Suprapubic skin (tissue), 3 donors: Measurements from ENCODE around the gene C1orf122.

ENCODE experiments used
- EP300 ChIP-seq: sonication (generic); formaldehyde crosslinking; IDR thresholded peaks from one replicate; pipeline ENCODE4 v1.6.1; 2017; ENCODE audit warnings: antibody characterized with exemption
- POLR2A ChIP-seq, 2 donors: fragments of 450-650 bp; IDR thresholded peaks; one replicate each; pipeline ENCODE4 v1.6.1; 2017; ENCODE audit warnings: antibody characterized with exemption in 2 of 2, mild to moderate bottlenecking in 2 of 2, moderate library complexity in 2 of 2
- TF ChIP-seq, protein P1 (sequence below), 2 donors: fragments of 200-600 bp in 1 of 2; fragments of 450-650 bp in 1 of 2; sonication (generic) in 1 of 2; IDR thresholded peaks; one replicate each; pipeline ENCODE4 v1.5.1; 2016 to 2019; ENCODE audit warnings: antibody characterized with exemption in 2 of 2, mild to moderate bottlenecking in 1 of 2, moderate library complexity in 1 of 2

DNA sequence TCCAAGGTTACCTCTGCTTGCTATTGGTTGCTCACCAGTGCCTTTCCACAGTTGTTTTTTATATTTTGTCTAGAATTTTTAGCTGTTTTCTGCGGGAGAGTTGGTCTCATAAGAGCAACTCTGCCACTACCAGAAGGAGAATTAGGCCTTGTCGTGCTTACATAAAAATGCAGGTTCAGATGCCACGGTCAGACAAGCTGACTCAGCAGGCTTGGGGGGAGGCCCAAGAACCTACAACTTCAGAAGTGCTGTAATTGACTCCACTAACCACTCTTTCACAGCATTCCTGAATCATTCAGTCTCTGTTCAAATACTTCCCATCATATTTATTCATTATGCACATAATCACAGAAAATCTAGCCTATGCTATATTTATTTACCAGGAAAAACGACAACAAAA lies 23.5 kb downstream of the C1orf122 start:
- TF ChIP-seq EP300 (no peak), POLR2A (IDR thresholded peaks at IDR 0.05) (no peak)
- TF ChIP-seq, protein P1, sequence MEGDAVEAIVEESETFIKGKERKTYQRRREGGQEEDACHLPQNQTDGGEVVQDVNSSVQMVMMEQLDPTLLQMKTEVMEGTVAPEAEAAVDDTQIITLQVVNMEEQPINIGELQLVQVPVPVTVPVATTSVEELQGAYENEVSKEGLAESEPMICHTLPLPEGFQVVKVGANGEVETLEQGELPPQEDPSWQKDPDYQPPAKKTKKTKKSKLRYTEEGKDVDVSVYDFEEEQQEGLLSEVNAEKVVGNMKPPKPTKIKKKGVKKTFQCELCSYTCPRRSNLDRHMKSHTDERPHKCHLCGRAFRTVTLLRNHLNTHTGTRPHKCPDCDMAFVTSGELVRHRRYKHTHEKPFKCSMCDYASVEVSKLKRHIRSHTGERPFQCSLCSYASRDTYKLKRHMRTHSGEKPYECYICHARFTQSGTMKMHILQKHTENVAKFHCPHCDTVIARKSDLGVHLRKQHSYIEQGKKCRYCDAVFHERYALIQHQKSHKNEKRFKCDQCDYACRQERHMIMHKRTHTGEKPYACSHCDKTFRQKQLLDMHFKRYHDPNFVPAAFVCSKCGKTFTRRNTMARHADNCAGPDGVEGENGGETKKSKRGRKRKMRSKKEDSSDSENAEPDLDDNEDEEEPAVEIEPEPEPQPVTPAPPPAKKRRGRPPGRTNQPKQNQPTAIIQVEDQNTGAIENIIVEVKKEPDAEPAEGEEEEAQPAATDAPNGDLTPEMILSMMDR (IDR thresholded peaks at IDR 0.05), result no peak
